ENCODE data around the gene PLSCR1. TPM values are rescaled to one million over a fixed set of nuclear protein-coding genes. Genes with fewer than 3 reads are reported as not detected.

The PLSCR1 gene
- polyA plus RNA-seq, 2 of the 4 experiments (the other 2 are of a cell fraction) = 37.1 to 54.4 TPM

GRCh38 chr3:146593776-146594175 is 49.4 kb upstream of the PLSCR1 start (continued):
- TF ChIP-seq, protein P1, sequence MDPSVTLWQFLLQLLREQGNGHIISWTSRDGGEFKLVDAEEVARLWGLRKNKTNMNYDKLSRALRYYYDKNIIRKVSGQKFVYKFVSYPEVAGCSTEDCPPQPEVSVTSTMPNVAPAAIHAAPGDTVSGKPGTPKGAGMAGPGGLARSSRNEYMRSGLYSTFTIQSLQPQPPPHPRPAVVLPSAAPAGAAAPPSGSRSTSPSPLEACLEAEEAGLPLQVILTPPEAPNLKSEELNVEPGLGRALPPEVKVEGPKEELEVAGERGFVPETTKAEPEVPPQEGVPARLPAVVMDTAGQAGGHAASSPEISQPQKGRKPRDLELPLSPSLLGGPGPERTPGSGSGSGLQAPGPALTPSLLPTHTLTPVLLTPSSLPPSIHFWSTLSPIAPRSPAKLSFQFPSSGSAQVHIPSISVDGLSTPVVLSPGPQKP (IDR thresholded peaks at IDR 0.05; ENCODE audit: low read depth, low read length) = no peak

DNA sequence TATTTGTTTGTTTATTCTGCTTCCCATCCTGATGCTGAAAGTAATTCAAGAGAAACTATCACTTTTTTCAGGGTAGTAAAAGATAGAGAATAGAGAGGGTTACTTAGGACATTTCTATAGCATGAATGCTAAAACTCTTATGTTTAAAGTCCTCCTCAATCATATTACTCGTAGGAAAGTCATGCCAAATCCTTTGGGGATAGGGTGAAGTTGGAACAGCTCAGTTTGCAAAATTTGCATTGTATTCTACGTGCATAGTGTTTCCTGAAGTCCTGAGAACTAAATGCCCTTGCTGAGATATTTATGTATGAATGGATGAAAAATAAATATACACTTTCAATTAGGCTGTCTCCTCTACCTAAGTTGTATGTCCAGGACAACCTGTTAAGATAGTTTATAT is 46.1 kb upstream of the PLSCR1 start:
- CTCF ChIA-PET = interaction anchor here (0.5 to 3.1 kb wide), 5 partner anchors 9 to 604 kb away, joined by 3 to 24 read pairs (median 3); no protein-coding TSS in a partner anchor
- 46% methylated on average over 2 of the region's 2 CpGs for WGBS (ENCODE audit: missing lambda C conversion rate)

GRCh38 chr3:146589899-146590508 is 45.6 kb upstream of the PLSCR1 start:
- H3K4me3 ChIP-seq = no peak overlapping the region
- no peaks in the 10 kb centered on the region for H3K4me1 ChIP-seq
- 2% methylated on average over 1 of the region's 1 CpG for WGBS (ENCODE audit: missing lambda C conversion rate)
- no peak overlapping the region for H3K27ac ChIP-seq
- FAIRE-seq = peak; percentile 70
- ATAC-seq = peak in 1 of 2 experiments; percentile 72; a peak in 3 of 6 replicates
- TF ChIP-seq, protein P2, sequence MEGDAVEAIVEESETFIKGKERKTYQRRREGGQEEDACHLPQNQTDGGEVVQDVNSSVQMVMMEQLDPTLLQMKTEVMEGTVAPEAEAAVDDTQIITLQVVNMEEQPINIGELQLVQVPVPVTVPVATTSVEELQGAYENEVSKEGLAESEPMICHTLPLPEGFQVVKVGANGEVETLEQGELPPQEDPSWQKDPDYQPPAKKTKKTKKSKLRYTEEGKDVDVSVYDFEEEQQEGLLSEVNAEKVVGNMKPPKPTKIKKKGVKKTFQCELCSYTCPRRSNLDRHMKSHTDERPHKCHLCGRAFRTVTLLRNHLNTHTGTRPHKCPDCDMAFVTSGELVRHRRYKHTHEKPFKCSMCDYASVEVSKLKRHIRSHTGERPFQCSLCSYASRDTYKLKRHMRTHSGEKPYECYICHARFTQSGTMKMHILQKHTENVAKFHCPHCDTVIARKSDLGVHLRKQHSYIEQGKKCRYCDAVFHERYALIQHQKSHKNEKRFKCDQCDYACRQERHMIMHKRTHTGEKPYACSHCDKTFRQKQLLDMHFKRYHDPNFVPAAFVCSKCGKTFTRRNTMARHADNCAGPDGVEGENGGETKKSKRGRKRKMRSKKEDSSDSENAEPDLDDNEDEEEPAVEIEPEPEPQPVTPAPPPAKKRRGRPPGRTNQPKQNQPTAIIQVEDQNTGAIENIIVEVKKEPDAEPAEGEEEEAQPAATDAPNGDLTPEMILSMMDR (IDR thresholded peaks at IDR 0.05) = peak; percentile 88
- TF ChIP-seq NPAS2 (CRISPR knock-in tag; IDR thresholded peaks at IDR 0.05; ENCODE audit: borderline replicate concordance) (no peak), ZNF302 (CRISPR knock-in tag; IDR thresholded peaks at IDR 0.05) (no peak), RAD21 (conservative IDR thresholded peaks at IDR 0.05 in 1 of 2, IDR thresholded peaks at IDR 0.05 in 1 of 2) (peak; percentile 67 to 69), SMC3 (IDR thresholded peaks at IDR 0.05) (peak; percentile 73)
- ChIA-PET CTCF (interaction anchor here (0.5 to 3.1 kb wide), 8 partner anchors 9 to 605 kb away, joined by 3 to 24 read pairs (median 3); no protein-coding TSS in a partner anchor), POLR2A (interaction anchor here (0.6 kb wide), 1 partner anchor 38 kb away, joined by 3 read pairs; no protein-coding TSS in a partner anchor)
- no peaks in the 10 kb centered on the region for H3K9me3 ChIP-seq
- no peak overlapping the region for H3K4me2 ChIP-seq
- peak; percentile 31 to 60 for DNase-seq (ENCODE audit: low read depth in 1 of 2, low spot score in 1 of 2)

More for the DNA sequence above, 46.1 kb upstream of the PLSCR1 start:
- Histone ChIP-seq H3K4me3 (no peak overlapping the region), H3K4me2 (no peak overlapping the region), H3K9me3 (no peaks in the 10 kb centered on the region), H3K4me1 (no peaks in the 10 kb centered on the region), H3K27ac (no peak overlapping the region)
- DNase-seq (ENCODE audit: low read depth in 1 of 2, low spot score in 1 of 2) = no peak
- no peak for FAIRE-seq
- no peak for ATAC-seq
- POLR2A ChIA-PET = interaction anchor here (0.6 kb wide), 1 partner anchor 37 kb away, joined by 3 read pairs; no protein-coding TSS in a partner anchor
- TF ChIP-seq FOXS1 (CRISPR knock-in tag; IDR thresholded peaks at IDR 0.05) (no peak), RNF2 (IDR thresholded peaks at IDR 0.05; ENCODE audit: borderline replicate concordance, low read depth) (no peak), CBX2 (IDR thresholded peaks at IDR 0.05; ENCODE audit: borderline replicate concordance, low read depth) (no peak), PBX3 (IDR thresholded peaks at IDR 0.05) (no peak), RAD21 (conservative IDR thresholded peaks at IDR 0.05 in 1 of 2, IDR thresholded peaks at IDR 0.05 in 1 of 2) (no peak), TFCP2L1 (CRISPR knock-in tag; IDR thresholded peaks at IDR 0.05) (no peak), HMGXB4 (CRISPR knock-in tag; IDR thresholded peaks at IDR 0.05; ENCODE audit: borderline replicate concordance) (no peak), HDAC2 (IDR thresholded peaks at IDR 0.05) (no peak), HOXA7 (CRISPR knock-in tag; IDR thresholded peaks at IDR 0.05) (no peak), JUN (IDR thresholded peaks at IDR 0.05) (no peak), ESRRA (IDR thresholded peaks at IDR 0.05; ENCODE audit: borderline replicate concordance, low read length) (no peak), MAFK (IDR thresholded peaks at IDR 0.05; ENCODE audit: partially characterized antibody) (no peak)
- TF ChIP-seq, protein P1 (IDR thresholded peaks at IDR 0.05; ENCODE audit: low read depth, low read length) = no peak

Data from A549 (cell line).